SU-DHL-6 (cell line): ENCODE results near the gene AMBP.

Experiments
- CTCF ChIP-seq: fragments of 200-600 bp; sonication (generic); IDR thresholded peaks from one replicate; pipeline ENCODE4 v1.5.1; 2017; ENCODE audit warnings: antibody characterized with exemption, mild to moderate bottlenecking, low read length, moderate library complexity; ENCODE audit not compliant: insufficient read depth, poor library complexity, severe bottlenecking
- EZH2phosphoT487 ChIP-seq: fragments of 200-600 bp; sonication (generic), shearing (Covaris generic); conservative IDR thresholded peaks from 2 replicates; pipeline ENCODE4 v1.6.1; 2018; ENCODE audit warnings: mild to moderate bottlenecking, antibody characterized with exemption, low read length, moderate library complexity, mixed read lengths

GRCh38 chr9:114084282-114085073 is 6.4 kb upstream of the AMBP start:
- TF ChIP-seq CTCF (no peak), EZH2phosphoT487 (no peak)
